Neuronal stem cell (in vitro differentiated cells): ENCODE results near the gene LTBP1.

Source experiments
- DNase-seq: peaks from one replicate; pipeline ENCODE4 v3.0.0-alpha.2; 2013; ENCODE audit warnings: low spot score
- H2AFZ ChIP-seq: one replicate; pipeline ENCODE4 v1.6.1; 2013; ENCODE audit warnings: mild to moderate bottlenecking, low read length, inconsistent platforms
- H2AK5ac ChIP-seq: 2 replicates; pipeline ENCODE4 v1.6.1; 2013; ENCODE audit warnings: low read depth, mild to moderate bottlenecking, inconsistent platforms, low read length, moderate library complexity, mixed read lengths
- H2BK120ac ChIP-seq: 2 replicates; pipeline ENCODE4 v1.6.1; 2013; ENCODE audit warnings: low read depth, mild to moderate bottlenecking, inconsistent platforms, low read length, moderate library complexity, mixed read lengths
- H2BK12ac ChIP-seq: one replicate; pipeline ENCODE4 v1.6.1; 2013; ENCODE audit warnings: low read length, inconsistent platforms
- H2BK15ac ChIP-seq: 2 replicates; pipeline ENCODE4 v1.6.1; 2013; ENCODE audit warnings: mild to moderate bottlenecking, low read length, inconsistent platforms, mixed read lengths
- H2BK5ac ChIP-seq: one replicate; pipeline ENCODE4 v1.6.1; 2013; ENCODE audit warnings: inconsistent platforms, mild to moderate bottlenecking, low read length, moderate library complexity
- H3K14ac ChIP-seq: one replicate; pipeline ENCODE4 v1.6.1; 2013; ENCODE audit warnings: low read length, inconsistent platforms
- H3K18ac ChIP-seq: 2 replicates; pipeline ENCODE4 v1.6.1; 2013; ENCODE audit warnings: low read length, inconsistent platforms
- H3K23ac ChIP-seq: 2 replicates; pipeline ENCODE4 v1.6.1; 2013; ENCODE audit warnings: low read depth, mild to moderate bottlenecking, mixed read lengths, low read length, inconsistent platforms; ENCODE audit not compliant: poor library complexity
- H3K27ac ChIP-seq: replicated peaks from 3 replicates; pipeline ENCODE4 v1.5.1; 2013; ENCODE audit warnings: low read length, inconsistent platforms
- H3K27me3 ChIP-seq, 3 experiments: 2 replicates each; pipeline ENCODE4 v1.6.1; 2013; ENCODE audit warnings: low read length in 3 of 3, mild to moderate bottlenecking in 2 of 3, inconsistent platforms in 1 of 3, low read depth in 1 of 3, mixed read lengths in 1 of 3, moderate library complexity in 1 of 3; ENCODE audit not compliant: control insufficient read depth in 3 of 3, insufficient read depth in 3 of 3
- H3K36me3 ChIP-seq, 2 donors: replicated peaks in 1 of 2; 2 replicates each; pipeline ENCODE4 v1.6.1; 2013; ENCODE audit warnings: low read length in 2 of 2; ENCODE audit not compliant: control insufficient read depth in 2 of 2, insufficient read depth in 2 of 2
- H3K4ac ChIP-seq: 2 replicates; pipeline ENCODE4 v1.6.1; 2013; ENCODE audit warnings: inconsistent platforms, mild to moderate bottlenecking, low read length, moderate library complexity
- H3K4me1 ChIP-seq, 2 donors: 1 replicate in 1 of 2; 2 replicates in 1 of 2; pipeline ENCODE4 v1.6.1; 2013; ENCODE audit warnings: low read length in 2 of 2, low read depth in 1 of 2; ENCODE audit not compliant: control insufficient read depth in 2 of 2, insufficient read depth in 1 of 2
- H3K4me2 ChIP-seq: one replicate; pipeline ENCODE4 v1.6.1; 2013; ENCODE audit warnings: mild to moderate bottlenecking, low read length, inconsistent platforms; ENCODE audit not compliant: insufficient read depth, poor library complexity, severe bottlenecking
- H3K4me3 ChIP-seq, 2 donors: 2 replicates each; pipeline ENCODE4 v1.5.1; 2013; ENCODE audit warnings: low read length in 2 of 2, mild to moderate bottlenecking in 2 of 2, inconsistent platforms in 1 of 2, moderate library complexity in 1 of 2
- H3K79me1 ChIP-seq: one replicate; pipeline ENCODE4 v1.6.1; 2013; ENCODE audit warnings: low read depth, mild to moderate bottlenecking, inconsistent platforms, low read length, moderate library complexity
- H3K9ac ChIP-seq: one replicate; pipeline ENCODE4 v1.6.1; 2013; ENCODE audit warnings: mild to moderate bottlenecking, low read depth, low read length, inconsistent platforms; ENCODE audit not compliant: poor library complexity
- H3K9me3 ChIP-seq, 2 donors: replicated peaks in 1 of 2; 2 replicates each; pipeline versions ENCODE3 to v1.6.1; 2013; ENCODE audit warnings: low read length in 2 of 2, mild to moderate bottlenecking in 2 of 2, inconsistent platforms in 1 of 2, low read depth in 1 of 2, mixed read lengths in 1 of 2, moderate library complexity in 1 of 2; ENCODE audit not compliant: control insufficient read depth in 2 of 2, insufficient read depth in 1 of 2
- H4K8ac ChIP-seq: one replicate; pipeline ENCODE4 v1.6.1; 2013; ENCODE audit warnings: low read depth, mild to moderate bottlenecking, inconsistent platforms, low read length, moderate library complexity
- H4K91ac ChIP-seq: one replicate; pipeline ENCODE4 v1.6.1; 2013; ENCODE audit warnings: low read length, low read depth, mild to moderate bottlenecking, inconsistent platforms; ENCODE audit not compliant: poor library complexity
- WGBS, 2 donors: extraction: QIAGEN DNeasy Blood & Tissue Kit; methylation state at CpG; one replicate each; pipeline ENCODE4 v1.1.7; 2013; ENCODE audit warnings: missing lambda C conversion rate in 2 of 2, mixed read lengths in 1 of 2; ENCODE audit not compliant: insufficient read length in 2 of 2, insufficient replicate concordance in 1 of 2; ENCODE audit errors: extremely low coverage in 2 of 2; 5-methylcytosine and 5-hydroxymethylcytosine counted together

The LTBP1 gene

DNA sequence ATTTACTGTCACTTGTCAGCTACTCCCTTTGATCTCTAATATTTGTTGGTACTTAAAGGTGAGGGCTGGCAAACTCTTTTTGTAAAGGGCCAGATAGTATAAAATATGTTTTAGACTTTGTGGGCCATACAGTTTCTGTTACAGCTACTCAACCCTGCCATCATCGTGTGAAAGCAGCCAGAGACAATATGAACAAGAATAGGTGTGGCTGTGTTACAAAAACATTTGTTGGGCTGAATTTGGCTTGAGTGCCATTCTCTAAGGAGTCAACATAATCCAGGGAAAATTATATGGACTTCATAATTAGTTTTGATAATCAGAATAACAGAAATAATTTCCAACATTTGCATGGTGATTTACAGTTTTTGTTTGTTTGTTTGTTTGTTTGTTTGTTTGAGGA lies 190.6 kb downstream of the LTBP1 start:
- H3K23ac ChIP-seq = no peak overlapping the region
- no peak overlapping the region for H3K4ac ChIP-seq
- H3K4me1 ChIP-seq = peaks cover 5 to 13% of the 10 kb centered on the region in 2 donors
- no peak overlapping the region for H3K27ac ChIP-seq
- no peak overlapping the region for H3K14ac ChIP-seq
- no peak overlapping the region for H2BK12ac ChIP-seq
- no peak overlapping the region for H3K4me2 ChIP-seq
- H3K27me3 ChIP-seq = no peaks in the 10 kb centered on the region
- H2AK5ac ChIP-seq = no peak overlapping the region
- H3K36me3 ChIP-seq = peaks cover 0 to 2% of the 10 kb centered on the region in 2 donors
- no peaks in the 10 kb centered on the region for H3K9me3 ChIP-seq
- H3K9ac ChIP-seq = no peak overlapping the region
- WGBS, 2 donors = no CpG with 5 or more reads among the region's 1 CpG
- H2BK5ac ChIP-seq = no peak overlapping the region
- H4K91ac ChIP-seq = no peak overlapping the region
- no peak for DNase-seq
- no peak overlapping the region for H2BK120ac ChIP-seq
- no peak overlapping the region for H3K18ac ChIP-seq
- no peaks in the 10 kb centered on the region for H3K79me1 ChIP-seq
- H2AFZ ChIP-seq = no peak overlapping the region
- no peak overlapping the region for H4K8ac ChIP-seq
- H2BK15ac ChIP-seq = no peak overlapping the region
- H3K4me3 ChIP-seq = no peak overlapping the region

GRCh38 chr2:33139949-33140348 lies 193.2 kb downstream of the LTBP1 start:
- no peak for DNase-seq
- Histone ChIP-seq H3K9ac (no peak overlapping the region), H3K14ac (no peak overlapping the region), H3K23ac (no peak overlapping the region), H2AK5ac (no peak overlapping the region), H3K4ac (no peak overlapping the region), H3K18ac (no peak overlapping the region), H3K27me3 (no peaks in the 10 kb centered on the region), H2AFZ (no peak overlapping the region), H3K9me3 (no peaks in the 10 kb centered on the region), H4K91ac (no peak overlapping the region), H3K4me1 (no peaks in the 10 kb centered on the region), H2BK12ac (no peak overlapping the region), H3K4me3 (no peak overlapping the region), H3K79me1 (no peaks in the 10 kb centered on the region), H4K8ac (no peak overlapping the region), H3K4me2 (no peak overlapping the region), H2BK15ac (no peak overlapping the region), H3K36me3 (no peaks in the 10 kb centered on the region), H2BK120ac (no peak overlapping the region), H2BK5ac (no peak overlapping the region), H3K27ac (no peak overlapping the region)
- no CpG with 5 or more reads among the region's 4 CpGs for WGBS, 2 donors

- Histone ChIP-seq H3K27me3 (no peaks in the 10 kb centered on the region), H3K14ac (no peak overlapping the region), H2AFZ (no peak overlapping the region), H3K27ac (no peak overlapping the region), H3K4me3 (no peak overlapping the region), H3K9ac (no peak overlapping the region), H2BK120ac (no peak overlapping the region), H4K91ac (no peak overlapping the region), H2BK15ac (no peak overlapping the region), H3K4me2 (no peak overlapping the region), H2BK12ac (no peak overlapping the region), H3K4me1 (no peaks in the 10 kb centered on the region), H3K23ac (no peak overlapping the region), H2BK5ac (no peak overlapping the region), H3K79me1 (no peaks in the 10 kb centered on the region), H3K36me3 (no peaks in the 10 kb centered on the region), H4K8ac (no peak overlapping the region), H3K4ac (no peak overlapping the region), H3K9me3 (no peaks in the 10 kb centered on the region), H2AK5ac (no peak overlapping the region), H3K18ac (no peak overlapping the region)
- WGBS, 2 donors = no CpG with 5 or more reads among the region's 5 CpGs
- DNase-seq = no peak
Measured at GRCh38 chr2:33141476-33141875, 194.7 kb downstream of the LTBP1 start.

DNA sequence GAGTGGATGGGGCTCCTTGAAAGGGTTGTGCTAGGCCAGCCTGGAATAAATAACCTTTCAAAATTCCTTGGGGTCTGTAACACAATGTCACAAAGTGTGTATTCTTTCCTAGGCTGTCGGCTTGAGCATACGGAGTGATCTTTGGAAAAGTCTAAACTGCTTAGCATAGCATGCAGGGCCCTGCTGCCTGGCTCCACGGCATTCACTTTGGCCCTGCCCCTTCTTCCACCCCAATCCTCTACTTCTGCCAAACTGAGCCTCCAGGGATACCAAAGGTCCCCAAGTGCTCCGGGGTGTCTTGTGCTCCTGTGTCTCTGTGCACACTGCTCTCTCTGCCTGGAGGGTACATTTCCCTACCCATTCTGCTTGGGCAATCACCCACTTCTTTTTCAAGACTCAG lies 196.1 kb downstream of the LTBP1 start:
- H3K4me2 ChIP-seq = no peak overlapping the region
- H3K18ac ChIP-seq = no peak overlapping the region
- H3K14ac ChIP-seq = no peak overlapping the region
- no peak overlapping the region for H2BK5ac ChIP-seq
- no peak overlapping the region for H3K4me3 ChIP-seq
- H3K27me3 ChIP-seq = no peaks in the 10 kb centered on the region
- H2AK5ac ChIP-seq = no peak overlapping the region
- no peak overlapping the region for H3K23ac ChIP-seq
- H2BK12ac ChIP-seq = no peak overlapping the region
- WGBS, 2 donors = no CpG with 5 or more reads among the region's 4 CpGs
- no peak overlapping the region for H3K4ac ChIP-seq
- no peaks in the 10 kb centered on the region for H3K9me3 ChIP-seq
- H2BK120ac ChIP-seq = no peak overlapping the region
- DNase-seq = no peak
- H3K9ac ChIP-seq = no peak overlapping the region
- no peak overlapping the region for H2AFZ ChIP-seq
- H4K91ac ChIP-seq = no peak overlapping the region
- no peaks in the 10 kb centered on the region for H3K4me1 ChIP-seq
- no peak overlapping the region for H4K8ac ChIP-seq
- H2BK15ac ChIP-seq = no peak overlapping the region
- no peaks in the 10 kb centered on the region for H3K36me3 ChIP-seq
- no peaks in the 10 kb centered on the region for H3K79me1 ChIP-seq
- H3K27ac ChIP-seq = no peak overlapping the region
